ENCODE measurements around the gene CENPB.

The CENPB gene

GRCh38 chr20:3744806-3745685, 41.5 kb downstream of the CENPB start:
- DNase-seq = no peak

GRCh38 chr20:3744037-3744436, 42.5 kb downstream of the CENPB start:
- no peak for DNase-seq

- DNase-seq = no peak
Measured at GRCh38 chr20:3743251-3743650, 43.3 kb downstream of the CENPB start.

- DNase-seq = no peak
Measured at GRCh38 chr20:3741836-3742458, 44.6 kb downstream of the CENPB start.

DNA sequence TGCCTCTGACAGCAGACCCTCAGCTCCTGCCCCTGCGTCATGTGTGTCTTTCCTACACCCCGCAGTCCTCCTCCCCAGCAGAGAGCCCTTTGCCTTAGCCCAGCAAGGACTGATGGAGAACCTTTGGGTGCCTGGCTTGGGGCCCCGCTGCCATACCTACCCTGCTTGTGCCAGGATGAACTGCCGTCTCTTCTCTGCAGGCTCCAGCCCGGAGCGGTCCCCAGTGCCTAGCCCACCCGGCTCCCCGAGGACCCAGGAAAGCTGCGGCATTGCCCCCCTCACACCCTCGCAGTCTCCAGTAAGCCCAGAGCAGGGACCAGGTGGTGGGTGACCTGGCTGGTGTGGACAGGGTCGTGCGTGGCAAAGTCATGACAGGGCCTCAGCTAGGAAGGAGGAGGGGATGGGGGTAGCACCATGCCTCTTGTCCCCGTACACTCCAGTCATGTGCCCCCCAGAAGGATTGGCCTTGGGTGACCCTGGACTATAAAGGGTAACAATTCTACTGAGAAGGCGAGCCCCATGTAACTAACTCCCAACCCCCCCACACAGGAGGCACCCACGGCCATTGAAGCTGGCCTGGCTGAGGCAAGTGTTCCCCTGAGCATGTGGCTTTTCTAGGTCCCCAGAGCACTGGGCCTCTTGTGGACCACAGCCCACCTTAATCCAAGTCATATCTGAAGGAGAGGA, 45.8 kb downstream of the CENPB start:
- DNase-seq = no peak

DNA sequence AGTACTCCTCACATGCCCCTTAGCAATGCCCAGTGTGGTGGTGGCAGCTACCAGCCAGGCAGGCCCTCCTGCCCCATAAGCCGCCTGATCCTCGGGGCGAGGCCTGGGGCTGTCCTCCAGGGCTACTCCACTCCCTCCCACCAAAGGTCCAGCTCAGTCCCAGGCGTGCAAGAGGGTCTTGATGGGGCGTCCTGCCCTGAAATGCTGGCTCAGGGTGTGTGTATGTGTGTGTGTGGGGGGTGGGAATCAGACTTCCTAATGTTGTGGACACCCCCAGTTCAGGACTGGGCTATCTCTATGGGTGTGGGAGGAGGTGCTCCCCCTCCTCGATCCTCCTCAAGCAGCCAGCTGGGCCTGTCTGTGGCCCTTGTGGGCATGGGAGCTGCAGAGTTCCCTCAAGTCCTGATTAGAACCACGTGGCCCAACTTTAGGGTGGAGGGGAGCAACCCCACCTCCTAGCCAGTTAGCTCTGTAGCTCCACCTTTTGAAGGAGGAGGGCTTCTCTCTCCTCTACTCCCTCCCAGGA, 46.6 kb downstream of the CENPB start:
- no peak for DNase-seq

DNA sequence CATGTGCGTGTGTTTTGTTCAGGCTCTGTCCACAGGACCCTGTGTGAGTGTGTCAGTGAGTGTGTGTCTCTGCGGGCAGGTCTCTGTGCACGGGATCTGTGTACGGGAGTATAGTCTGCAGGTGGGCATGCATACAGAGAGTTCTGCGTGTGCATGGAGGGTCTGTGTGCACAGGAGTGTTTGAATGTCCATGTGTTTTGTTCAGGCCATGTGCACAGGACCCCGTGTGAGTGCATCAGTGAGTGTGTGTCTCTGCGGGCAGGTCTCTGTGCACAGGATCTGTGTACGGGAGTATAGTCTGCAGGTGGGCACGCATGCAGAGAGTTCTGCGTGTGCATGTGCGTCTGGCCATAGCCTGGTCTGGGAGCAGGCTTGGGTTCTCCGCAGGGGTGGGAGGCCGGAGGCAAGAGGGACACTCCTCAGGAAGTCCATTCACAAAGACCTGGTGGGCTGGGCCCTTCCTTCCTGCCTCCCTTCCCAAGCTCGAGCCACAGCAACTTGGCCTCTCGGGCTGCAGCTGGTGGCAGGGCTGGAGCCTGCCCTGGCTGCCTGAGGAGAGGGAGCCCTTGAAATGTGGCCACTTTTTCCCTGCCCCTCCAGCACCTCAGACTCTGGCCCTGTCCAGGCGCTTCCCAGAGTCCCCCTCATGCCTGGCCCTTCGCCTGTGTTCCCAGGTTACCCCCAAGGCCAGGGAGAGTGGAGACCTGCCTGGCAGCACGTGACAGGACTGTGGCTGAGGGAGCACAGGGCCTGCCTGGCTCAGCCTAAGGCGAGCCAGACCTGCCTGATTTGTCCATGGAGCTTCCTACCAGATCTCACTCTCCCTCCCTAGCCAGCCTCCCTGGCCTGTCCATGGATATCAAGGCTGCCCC, 47.2 kb downstream of the CENPB start:
- no peak for DNase-seq

GRCh38 chr20:3738111-3739053, 48.2 kb downstream of the CENPB start:
- DNase-seq = no peak

DNA sequence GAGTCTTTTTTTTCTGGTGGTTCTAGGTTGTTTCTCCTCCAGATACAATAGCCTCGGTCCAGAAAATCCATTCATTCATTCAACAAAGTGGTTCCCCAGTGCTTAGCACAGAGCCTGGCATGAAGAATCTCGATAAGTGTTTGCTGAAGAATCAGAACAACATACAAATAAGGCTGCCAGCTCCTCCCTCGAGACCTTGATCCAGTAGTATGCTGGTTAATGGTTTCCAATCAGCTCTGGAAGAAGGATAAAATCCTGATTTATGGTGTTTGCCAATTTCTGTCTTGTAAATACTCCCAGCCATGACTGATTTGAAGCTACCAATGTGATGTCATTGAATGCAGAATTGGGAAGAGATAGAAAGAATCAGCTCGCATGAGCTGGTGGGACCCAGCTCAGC, 50.8 kb downstream of the CENPB start:
- no peak for DNase-seq

DNA sequence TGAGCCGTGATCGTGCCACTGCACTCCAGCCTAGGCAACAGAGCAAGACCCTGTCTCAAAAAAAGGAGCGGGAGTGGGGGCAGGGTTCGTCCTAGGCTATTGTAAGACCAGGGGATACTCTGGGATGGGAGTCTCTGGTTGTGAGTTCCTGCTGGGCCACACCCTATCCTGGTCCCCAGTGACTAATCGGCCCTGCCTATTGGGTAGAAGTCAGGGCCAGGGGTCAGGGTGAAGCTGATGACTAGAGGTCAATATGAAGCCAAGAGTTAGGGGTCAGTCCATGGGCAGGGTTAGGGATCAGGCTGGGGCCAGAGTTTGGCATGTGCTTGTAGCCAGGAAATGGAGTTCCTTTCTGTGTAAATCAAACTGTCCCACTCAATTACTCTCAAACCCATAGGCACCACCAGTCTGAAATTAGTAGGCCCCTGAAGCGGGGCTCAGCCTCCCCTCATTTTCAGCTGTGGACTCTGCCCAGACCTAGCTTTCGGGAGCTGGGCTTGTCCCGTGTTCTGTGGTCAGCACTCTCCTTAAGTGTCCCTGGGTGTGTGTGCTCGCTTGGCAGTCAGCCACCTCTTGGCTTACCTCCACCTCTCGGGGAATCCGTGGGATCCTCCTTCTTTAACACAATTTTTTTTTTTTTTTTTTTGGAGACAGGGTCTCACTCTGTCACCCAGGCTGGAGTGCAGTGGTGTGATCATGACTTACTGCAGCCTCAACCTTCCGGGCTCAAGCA, 52.3 kb downstream of the CENPB start:
- DNase-seq = no peak
